HG02798 (cell line): ENCODE data around the gene DPP3.

Experiments
- ATAC-seq: cut with Tn5 transposase; IDR thresholded peaks from one replicate; pipeline ENCODE4 v1.9.1; 2021; ENCODE audit warnings: mild to moderate bottlenecking; ENCODE audit not compliant: unreplicated experiment, poor library complexity

The DPP3 gene

GRCh38 chr11:66550887-66551286 is 70.7 kb downstream of the DPP3 start:
- ATAC-seq, result no peak

- no peak for ATAC-seq
Observed at GRCh38 chr11:66554602-66555001, 74.4 kb downstream of the DPP3 start.

GRCh38 chr11:66555416-66555815 is 75.2 kb downstream of the DPP3 start:
- ATAC-seq, result no peak

GRCh38 chr11:66556086-66556485 is 75.9 kb downstream of the DPP3 start:
- ATAC-seq, result no peak

GRCh38 chr11:66557733-66558326 is 77.6 kb downstream of the DPP3 start:
- no peak for ATAC-seq
